ENCODE results near the gene HOXD8. TPM values are rescaled to one million over a fixed set of nuclear protein-coding genes. Genes with fewer than 3 reads are reported as not detected.

The HOXD8 gene
- total and polyA plus RNA-seq, 9 of the 15 experiments (the other 6 are each of a cell fraction or from before 2014, with no cell fraction given) = 0.04 to 0.15 TPM; not detected in 7

GRCh38 chr2:176090862-176091261, 38.6 kb upstream of the HOXD8 start:
- H3K36me3 ChIP-seq (ENCODE audit: control insufficient read depth, insufficient read depth, low read length) = no peaks in the 10 kb centered on the region
- no peak overlapping the region for H2AFZ ChIP-seq (ENCODE audit: low read depth, low read length)
- 0% methylated on average over 5 of the region's 5 CpGs for WGBS (ENCODE audit: insufficient coverage, low coverage, missing lambda C conversion rate)
- no peak overlapping the region for H3K4me2 ChIP-seq (ENCODE audit: insufficient read depth, low read length)
- DNase-seq (ENCODE audit: extremely low read depth in 1 of 4, low spot score in 3 of 4) (no peak), FAIRE-seq (no peak), ATAC-seq (no peak)
- H3K4me1 ChIP-seq (replicated peaks in 1 of 2; ENCODE audit: control insufficient read depth in 2 of 2, insufficient read depth in 2 of 2, low read length in 2 of 2) = peaks cover 0 to 21% of the 10 kb centered on the region in 2 experiments; a peak in 2 of 5 replicates
- peaks cover 69 to 81% of the 10 kb centered on the region in 2 experiments for H3K27me3 ChIP-seq (ENCODE audit: control insufficient read depth in 2 of 2, insufficient read depth in 2 of 2, low read length in 2 of 2)
- H3K9me1 ChIP-seq (ENCODE audit: control insufficient read depth, insufficient read depth, low read length) = no peaks in the 10 kb centered on the region
- no peak overlapping the region for H3K27ac ChIP-seq (ENCODE audit: extremely low read depth, low read depth, low read length)
- no peaks in the 10 kb centered on the region; the same call in 1 of the 2 replicates for H3K9me3 ChIP-seq (replicated peaks; ENCODE audit: control insufficient read depth, insufficient read depth, low read depth, low read length)
- H3K79me2 ChIP-seq (ENCODE audit: control insufficient read depth, insufficient read depth, low read length) = no peaks in the 10 kb centered on the region
- no peak overlapping the region for H3K9ac ChIP-seq (ENCODE audit: insufficient read depth in 1 of 2, low read depth in 2 of 2, low read length in 2 of 2)
- POLR2A ChIA-PET = no interaction called here
- no TSS peak for BruUV-seq (replicated peaks)
- no peak overlapping the region for H3K4me3 ChIP-seq
- H4K20me1 ChIP-seq (replicated peaks; ENCODE audit: control insufficient read depth, insufficient read depth, low read length) = peaks cover 5% of the 10 kb centered on the region; the same call in 1 of the 2 replicates
- no peak for TF ChIP-seq NRF1 (conservative IDR thresholded peaks at IDR 0.05 in 1 of 2, IDR thresholded peaks at IDR 0.05 in 1 of 2)
- no peak for TF ChIP-seq MYBL2 (IDR thresholded peaks at IDR 0.05; ENCODE audit: low read depth)
- TF ChIP-seq MYBL2 (CRISPR knock-in tag; IDR thresholded peaks at IDR 0.05; ENCODE audit: borderline replicate concordance) = no peak
- TF ChIP-seq DEAF1 (CRISPR knock-in tag; IDR thresholded peaks at IDR 0.05) = no peak
- no peak for TF ChIP-seq GABPB2 (CRISPR knock-in tag; conservative IDR thresholded peaks at IDR 0.05)
- TF ChIP-seq TAF1 (IDR thresholded peaks at IDR 0.05; ENCODE audit: control insufficient read depth, extremely low read depth, insufficient read depth, low read length, severe bottlenecking) = no peak
- no peak for TF ChIP-seq ARID3A (IDR thresholded peaks at IDR 0.05; ENCODE audit: borderline replicate concordance, low read depth, low read length)
- TF ChIP-seq TAF7 (tag; IDR thresholded peaks at IDR 0.05) = no peak
- TF ChIP-seq ZNF217 (CRISPR knock-in tag; IDR thresholded peaks at IDR 0.05) = no peak
- TF ChIP-seq MCM3 (IDR thresholded peaks at IDR 0.05) = no peak
- TF ChIP-seq ARID3B (CRISPR knock-in tag; IDR thresholded peaks at IDR 0.05; ENCODE audit: borderline replicate concordance) = no peak
- no peak for TF ChIP-seq KLF10 (CRISPR knock-in tag; IDR thresholded peaks at IDR 0.05)
- TF ChIP-seq MXD1 (CRISPR knock-in tag; IDR thresholded peaks at IDR 0.05; ENCODE audit: borderline replicate concordance, poor library complexity, severe bottlenecking) = no peak
- no peak for TF ChIP-seq ZNF212 (CRISPR knock-in tag; IDR thresholded peaks at IDR 0.05)
- no peak for TF ChIP-seq SRSF7 (optimal IDR thresholded peaks at IDR 0.05; ENCODE audit: low read depth, low read length)
- TF ChIP-seq HDGF (IDR thresholded peaks at IDR 0.05) = no peak
- TF ChIP-seq SIRT6 (IDR thresholded peaks at IDR 0.05; ENCODE audit: low read depth, low read length) = no peak
- TF ChIP-seq ZNF354B (CRISPR knock-in tag; IDR thresholded peaks at IDR 0.05) = no peak
- TF ChIP-seq SETDB1 (IDR thresholded peaks at IDR 0.05; ENCODE audit: low read length) = no peak
- no peak for TF ChIP-seq ZNF316 (IDR thresholded peaks at IDR 0.05)
- CTCF ChIA-PET (ENCODE audit: low intra/inter-chr PET ratio) = no interaction called here
- in situ Hi-C loops (cut with MboI) = loop anchor here (25.0 kb wide), 1 partner anchor 1054 kb away; no protein-coding TSS in a partner anchor
- intact Hi-C loops (cut with micrococcal nuclease) = no loop called here

Data from K562 (cell line).